Measurements from ENCODE around the gene PLXDC1. TPM values are rescaled to one million over a fixed set of nuclear protein-coding genes. Genes with fewer than 3 reads are reported as not detected.

Gene PLXDC1
- total RNA-seq, 1 donor from 2014 or later = 19.3 TPM

GRCh38 chr17:39165178-39165840 is 13.9 kb upstream of the PLXDC1 start:
- DNase-seq (ENCODE audit: missing footprints) (no peak), ATAC-seq (peak; percentile 5)
- intact Hi-C loops (cut with DNase I) = no loop called here

GRCh38 chr17:39164675-39165143 is 13.3 kb upstream of the PLXDC1 start:
- peak; percentile 95 for ATAC-seq
- DNase-seq (ENCODE audit: missing footprints) = peak; percentile 94
- intact Hi-C loops (cut with DNase I) = no loop called here

- ATAC-seq (no peak), DNase-seq (ENCODE audit: missing footprints) (no peak)
- intact Hi-C loops (cut with DNase I) = no loop called here
These were observed 10.5 kb upstream of the PLXDC1 start for GRCh38 chr17:39161962-39162361.

GRCh38 chr17:39158623-39159022 is 7.2 kb upstream of the PLXDC1 start:
- ATAC-seq = no peak
- no peak for DNase-seq (ENCODE audit: missing footprints)
- intact Hi-C loops (cut with DNase I) = loop anchor here (10.0 kb wide), 2 partner anchors 414 to 464 kb away; partner anchors contain the start of gene PCGF2

- no peak for DNase-seq (ENCODE audit: missing footprints)
- intact Hi-C loops (cut with DNase I) = loop anchor here (10.0 kb wide), 2 partner anchors 412 to 462 kb away; partner anchors contain the start of gene PCGF2
- no peak for ATAC-seq
These were observed 5.1 kb upstream of the PLXDC1 start for GRCh38 chr17:39156491-39156890.

- intact Hi-C loops (cut with DNase I) = loop anchor here (10.0 kb wide), 2 partner anchors 411 to 461 kb away; partner anchors contain the start of gene PCGF2
- DNase-seq (ENCODE audit: missing footprints) (no peak), ATAC-seq (no peak)
These were observed 4.2 kb upstream of the PLXDC1 start for GRCh38 chr17:39155654-39156053.

GRCh38 chr17:39153599-39154051 is 2.2 kb upstream of the PLXDC1 start:
- peak; percentile 92 for DNase-seq (ENCODE audit: missing footprints)
- intact Hi-C loops (cut with DNase I) = loop anchor here (2.0 to 10.0 kb wide), 5 partner anchors 71 to 459 kb away; partner anchors contain the start of gene PCGF2

GRCh38 chr17:39151943-39152818 is 744 bp upstream of the PLXDC1 start:
- ATAC-seq = peak; percentile 16
- DNase-seq (ENCODE audit: missing footprints) = no peak
- intact Hi-C loops (cut with DNase I) = loop anchor here (1.0 to 10.0 kb wide), 6 partner anchors 70 to 457 kb away; partner anchors contain the start of gene PCGF2

More at GRCh38 chr17:39153599-39154051, 2.2 kb upstream of the PLXDC1 start:
- peak; percentile 80 for ATAC-seq

- ATAC-seq = no peak
- intact Hi-C loops (cut with DNase I) = loop anchor here (5.0 to 10.0 kb wide), 3 partner anchors 68 to 456 kb away; partner anchors contain the start of gene PCGF2
- no peak for DNase-seq (ENCODE audit: missing footprints)
These were observed 665 bp downstream of the PLXDC1 start for GRCh38 chr17:39150795-39151149.

- ATAC-seq (no peak), DNase-seq (ENCODE audit: missing footprints) (no peak)
- intact Hi-C loops (cut with DNase I) = loop anchor here (5.0 to 10.0 kb wide), 3 partner anchors 68 to 455 kb away; partner anchors contain the start of gene PCGF2
These were observed 1.3 kb downstream of the PLXDC1 start for GRCh38 chr17:39150104-39150634.

- ATAC-seq (no peak), DNase-seq (ENCODE audit: missing footprints) (no peak)
- intact Hi-C loops (cut with DNase I) = loop anchor here (5.0 kb wide), 1 partner anchor 50 kb away; no protein-coding TSS in a partner anchor
These were observed 3.9 kb downstream of the PLXDC1 start for GRCh38 chr17:39147221-39148185.

- ATAC-seq = no peak
- intact Hi-C loops (cut with DNase I) = loop anchor here (5.0 kb wide), 1 partner anchor 49 kb away; no protein-coding TSS in a partner anchor
These were observed 5.2 kb downstream of the PLXDC1 start for GRCh38 chr17:39146273-39146672.

GRCh38 chr17:39145143-39145542 is 6.3 kb downstream of the PLXDC1 start:
- no peak for ATAC-seq

More at GRCh38 chr17:39146273-39146672, 5.2 kb downstream of the PLXDC1 start:
- no peak for DNase-seq (ENCODE audit: missing footprints)

GRCh38 chr17:39144416-39144840 is 7.0 kb downstream of the PLXDC1 start:
- ATAC-seq (peak; percentile 88), DNase-seq (ENCODE audit: missing footprints) (peak; percentile 93)
- intact Hi-C loops (cut with DNase I) = no loop called here

More at GRCh38 chr17:39145143-39145542, 6.3 kb downstream of the PLXDC1 start:
- DNase-seq (ENCODE audit: missing footprints) = no peak
- intact Hi-C loops (cut with DNase I) = loop anchor here (5.0 kb wide), 1 partner anchor 48 kb away; no protein-coding TSS in a partner anchor

GRCh38 chr17:39143552-39144093 is 7.8 kb downstream of the PLXDC1 start:
- ATAC-seq (peak; percentile 77), DNase-seq (ENCODE audit: missing footprints) (peak; percentile 86)
- intact Hi-C loops (cut with DNase I) = no loop called here

- ATAC-seq (no peak), DNase-seq (ENCODE audit: missing footprints) (no peak)
- intact Hi-C loops (cut with DNase I) = no loop called here
These were observed 9.3 kb downstream of the PLXDC1 start for GRCh38 chr17:39141915-39142664.

GRCh38 chr17:39141294-39141693 is 10.1 kb downstream of the PLXDC1 start:
- no peak for DNase-seq (ENCODE audit: missing footprints)
- no peak for ATAC-seq
- intact Hi-C loops (cut with DNase I) = no loop called here
